Neural crest cell (in vitro differentiated cells): ENCODE measurements around the gene TUBA4B. TPM values are rescaled to one million over a fixed set of nuclear protein-coding genes. Genes with fewer than 3 reads are reported as not detected.
A peak's percentile ranks its signal among the peaks of the same experiment; 100 is the strongest.

Experiments
- DNase-seq: peaks from one replicate; pipeline ENCODE4 v3.0.0; 2021; ENCODE audit warnings: low read depth, mixed read lengths, low spot score
- H3K27ac Mint-ChIP-seq: one replicate; pipeline ENCODE4 v1.8.0; 2021; ENCODE audit warnings: mild to moderate bottlenecking, mixed read lengths; ENCODE audit not compliant: unreplicated experiment
- H3K27me3 Mint-ChIP-seq: 2 replicates; pipeline ENCODE4 v1.8.0; 2021; ENCODE audit warnings: low read depth, mild to moderate bottlenecking, mixed read lengths
- H3K36me3 Mint-ChIP-seq: 2 replicates; pipeline ENCODE4 v1.8.0; 2021; ENCODE audit warnings: low read depth, mild to moderate bottlenecking, mixed read lengths
- H3K4me1 Mint-ChIP-seq: 2 replicates; pipeline ENCODE4 v1.8.0; 2021; ENCODE audit warnings: mixed read lengths
- H3K4me3 Mint-ChIP-seq: one replicate; pipeline ENCODE4 v1.8.0; 2021; ENCODE audit warnings: mild to moderate bottlenecking, mixed read lengths
- H3K9me3 Mint-ChIP-seq: 2 replicates; pipeline ENCODE4 v1.8.0; 2021; ENCODE audit warnings: mixed read lengths
- CTCF ChIP-seq: fragments of 200-600 bp; sonication (generic); conservative IDR thresholded peaks from 2 replicates; pipeline ENCODE4 v1.5.0; 2021; ENCODE audit warnings: antibody characterized with exemption, mild to moderate bottlenecking
- total RNA-seq: library from RNA; stranded (reverse); gene quantifications from 2 replicates; pipeline ENCODE4 v1.2.1, GENCODE V29; 2021

Gene TUBA4B
- total RNA-seq, 1 donor from 2014 or later = not detected

GRCh38 chr2:219220652-219221402, 32.2 kb upstream of the TUBA4B start:
- no peaks in the 10 kb centered on the region for H3K27me3 Mint-ChIP-seq
- H3K4me1 Mint-ChIP-seq = peaks cover 19% of the 10 kb centered on the region
- H3K4me3 Mint-ChIP-seq = peak overlapping the region; percentile 55
- H3K27ac Mint-ChIP-seq = no peak overlapping the region
- H3K9me3 Mint-ChIP-seq = no peaks in the 10 kb centered on the region
- no peak for DNase-seq
- H3K36me3 Mint-ChIP-seq = peaks cover 5% of the 10 kb centered on the region
- no peak for TF ChIP-seq CTCF

GRCh38 chr2:219221957-219222518, 31.0 kb upstream of the TUBA4B start:
- TF ChIP-seq CTCF = no peak
- DNase-seq = no peak
- Mint-ChIP-seq H3K4me1 (peaks cover 14% of the 10 kb centered on the region), H3K9me3 (no peaks in the 10 kb centered on the region), H3K36me3 (peaks cover 2% of the 10 kb centered on the region), H3K4me3 (no peak overlapping the region), H3K27me3 (no peaks in the 10 kb centered on the region), H3K27ac (no peak overlapping the region)

GRCh38 chr2:219223831-219224610, 29.0 kb upstream of the TUBA4B start:
- Mint-ChIP-seq H3K4me1 (peaks cover 11% of the 10 kb centered on the region), H3K9me3 (no peaks in the 10 kb centered on the region), H3K27ac (no peak overlapping the region), H3K4me3 (peak overlapping the region; percentile 45), H3K27me3 (no peaks in the 10 kb centered on the region), H3K36me3 (peaks cover 2% of the 10 kb centered on the region)
- no peak for TF ChIP-seq CTCF
- DNase-seq = no peak

- DNase-seq = no peak
- no peaks in the 10 kb centered on the region for H3K9me3 Mint-ChIP-seq
- no peak overlapping the region for H3K27ac Mint-ChIP-seq
- H3K27me3 Mint-ChIP-seq = no peaks in the 10 kb centered on the region
- peaks cover 2% of the 10 kb centered on the region for H3K36me3 Mint-ChIP-seq
- peaks cover 18% of the 10 kb centered on the region for H3K4me1 Mint-ChIP-seq
- peak overlapping the region; percentile 59 for H3K4me3 Mint-ChIP-seq
- TF ChIP-seq CTCF = no peak
Measured at GRCh38 chr2:219225350-219225749, 27.7 kb upstream of the TUBA4B start.

- TF ChIP-seq CTCF = no peak
- peaks cover 2% of the 10 kb centered on the region for H3K36me3 Mint-ChIP-seq
- peak overlapping the region; percentile 19 for H3K27ac Mint-ChIP-seq
- no peak for DNase-seq
- no peaks in the 10 kb centered on the region for H3K9me3 Mint-ChIP-seq
- no peaks in the 10 kb centered on the region for H3K27me3 Mint-ChIP-seq
- H3K4me3 Mint-ChIP-seq = peak overlapping the region; percentile 73
- peaks cover 22% of the 10 kb centered on the region for H3K4me1 Mint-ChIP-seq
Measured at GRCh38 chr2:219228041-219228910, 24.8 kb upstream of the TUBA4B start.
